Measurements from ENCODE around the gene ZNF644. TPM values are rescaled to one million over a fixed set of nuclear protein-coding genes. Genes with fewer than 3 reads are reported as not detected.
A peak's percentile ranks its signal among the peaks of the same experiment; 100 is the strongest.

The ZNF644 gene
- total RNA-seq, 1 experiment from 2014 or later, result 71.4 TPM

DNA sequence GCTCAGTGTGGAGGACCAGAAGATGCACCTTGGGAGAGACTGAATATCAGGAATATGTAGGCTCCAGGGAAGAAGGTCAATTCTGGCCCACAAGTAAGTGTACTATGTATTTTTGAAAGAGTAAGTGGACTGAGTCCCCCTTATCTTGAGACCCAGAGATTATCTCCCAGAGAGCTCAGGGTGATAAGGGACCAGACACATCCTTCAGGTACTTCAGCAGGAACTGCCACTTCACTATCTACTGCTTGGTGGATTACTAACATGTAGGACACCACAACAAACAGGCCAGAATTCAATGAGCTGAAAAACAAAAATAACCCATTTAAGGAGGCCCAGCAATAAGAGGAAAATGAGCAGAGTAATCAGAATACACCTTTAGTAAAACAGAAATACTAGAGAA is 119.2 kb downstream of the ZNF644 start:
- Mint-ChIP-seq H3K27ac (no peak overlapping the region), H3K9me3 (no peaks in the 10 kb centered on the region), H3K4me3 (no peak overlapping the region), H3K4me1 (peaks cover 8% of the 10 kb centered on the region), H3K27me3 (ENCODE audit: low read depth) (no peaks in the 10 kb centered on the region), H3K36me3 (peaks cover 11% of the 10 kb centered on the region)
- CTCF ChIA-PET, result no interaction called here
- DNase-seq (ENCODE audit: low spot score) (no peak), ATAC-seq (no peak)
- POLR2A ChIA-PET, result no interaction called here
- TF ChIP-seq NFE2L1 (CRISPR knock-in tag; IDR thresholded peaks at IDR 0.05) (no peak), PRRX2 (CRISPR knock-in tag; IDR thresholded peaks at IDR 0.05) (no peak), ESRRA (CRISPR knock-in tag; IDR thresholded peaks at IDR 0.05; ENCODE audit: borderline replicate concordance) (no peak), NR2C2 (CRISPR knock-in tag; IDR thresholded peaks at IDR 0.05) (no peak), GTF2I (CRISPR knock-in tag; conservative IDR thresholded peaks at IDR 0.05) (no peak), TCF7 (CRISPR knock-in tag; IDR thresholded peaks at IDR 0.05; ENCODE audit: low read depth) (no peak), GRHL2 (CRISPR knock-in tag; IDR thresholded peaks at IDR 0.05; ENCODE audit: insufficient replicate concordance, severe bottlenecking) (no peak), MXD4 (CRISPR knock-in tag; IDR thresholded peaks at IDR 0.05; ENCODE audit: borderline replicate concordance) (no peak), ZNF121 (CRISPR knock-in tag; IDR thresholded peaks at IDR 0.05) (no peak), KAT7 (CRISPR knock-in tag; IDR thresholded peaks at IDR 0.05; ENCODE audit: borderline replicate concordance) (no peak), SMAD4 (CRISPR knock-in tag; IDR thresholded peaks at IDR 0.05) (no peak), ELF4 (CRISPR knock-in tag; IDR thresholded peaks at IDR 0.05; ENCODE audit: low read depth) (no peak)
- TF ChIP-seq, protein P1, sequence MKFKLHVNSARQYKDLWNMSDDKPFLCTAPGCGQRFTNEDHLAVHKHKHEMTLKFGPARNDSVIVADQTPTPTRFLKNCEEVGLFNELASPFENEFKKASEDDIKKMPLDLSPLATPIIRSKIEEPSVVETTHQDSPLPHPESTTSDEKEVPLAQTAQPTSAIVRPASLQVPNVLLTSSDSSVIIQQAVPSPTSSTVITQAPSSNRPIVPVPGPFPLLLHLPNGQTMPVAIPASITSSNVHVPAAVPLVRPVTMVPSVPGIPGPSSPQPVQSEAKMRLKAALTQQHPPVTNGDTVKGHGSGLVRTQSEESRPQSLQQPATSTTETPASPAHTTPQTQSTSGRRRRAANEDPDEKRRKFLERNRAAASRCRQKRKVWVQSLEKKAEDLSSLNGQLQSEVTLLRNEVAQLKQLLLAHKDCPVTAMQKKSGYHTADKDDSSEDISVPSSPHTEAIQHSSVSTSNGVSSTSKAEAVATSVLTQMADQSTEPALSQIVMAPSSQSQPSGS (CRISPR knock-in tag; IDR thresholded peaks at IDR 0.05; ENCODE audit: borderline replicate concordance, low read depth), result no peak
- TF ChIP-seq, protein P2, sequence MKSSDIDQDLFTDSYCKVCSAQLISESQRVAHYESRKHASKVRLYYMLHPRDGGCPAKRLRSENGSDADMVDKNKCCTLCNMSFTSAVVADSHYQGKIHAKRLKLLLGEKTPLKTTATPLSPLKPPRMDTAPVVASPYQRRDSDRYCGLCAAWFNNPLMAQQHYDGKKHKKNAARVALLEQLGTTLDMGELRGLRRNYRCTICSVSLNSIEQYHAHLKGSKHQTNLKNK (CRISPR knock-in tag; IDR thresholded peaks at IDR 0.05), result no peak
- TF ChIP-seq, protein P3, sequence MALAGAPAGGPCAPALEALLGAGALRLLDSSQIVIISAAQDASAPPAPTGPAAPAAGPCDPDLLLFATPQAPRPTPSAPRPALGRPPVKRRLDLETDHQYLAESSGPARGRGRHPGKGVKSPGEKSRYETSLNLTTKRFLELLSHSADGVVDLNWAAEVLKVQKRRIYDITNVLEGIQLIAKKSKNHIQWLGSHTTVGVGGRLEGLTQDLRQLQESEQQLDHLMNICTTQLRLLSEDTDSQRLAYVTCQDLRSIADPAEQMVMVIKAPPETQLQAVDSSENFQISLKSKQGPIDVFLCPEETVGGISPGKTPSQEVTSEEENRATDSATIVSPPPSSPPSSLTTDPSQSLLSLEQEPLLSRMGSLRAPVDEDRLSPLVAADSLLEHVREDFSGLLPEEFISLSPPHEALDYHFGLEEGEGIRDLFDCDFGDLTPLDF (CRISPR knock-in tag; IDR thresholded peaks at IDR 0.05), result no peak
- TF ChIP-seq, protein P4, sequence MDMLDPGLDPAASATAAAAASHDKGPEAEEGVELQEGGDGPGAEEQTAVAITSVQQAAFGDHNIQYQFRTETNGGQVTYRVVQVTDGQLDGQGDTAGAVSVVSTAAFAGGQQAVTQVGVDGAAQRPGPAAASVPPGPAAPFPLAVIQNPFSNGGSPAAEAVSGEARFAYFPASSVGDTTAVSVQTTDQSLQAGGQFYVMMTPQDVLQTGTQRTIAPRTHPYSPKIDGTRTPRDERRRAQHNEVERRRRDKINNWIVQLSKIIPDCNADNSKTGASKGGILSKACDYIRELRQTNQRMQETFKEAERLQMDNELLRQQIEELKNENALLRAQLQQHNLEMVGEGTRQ (CRISPR knock-in tag; IDR thresholded peaks at IDR 0.05), result no peak
- TF ChIP-seq, protein P5, sequence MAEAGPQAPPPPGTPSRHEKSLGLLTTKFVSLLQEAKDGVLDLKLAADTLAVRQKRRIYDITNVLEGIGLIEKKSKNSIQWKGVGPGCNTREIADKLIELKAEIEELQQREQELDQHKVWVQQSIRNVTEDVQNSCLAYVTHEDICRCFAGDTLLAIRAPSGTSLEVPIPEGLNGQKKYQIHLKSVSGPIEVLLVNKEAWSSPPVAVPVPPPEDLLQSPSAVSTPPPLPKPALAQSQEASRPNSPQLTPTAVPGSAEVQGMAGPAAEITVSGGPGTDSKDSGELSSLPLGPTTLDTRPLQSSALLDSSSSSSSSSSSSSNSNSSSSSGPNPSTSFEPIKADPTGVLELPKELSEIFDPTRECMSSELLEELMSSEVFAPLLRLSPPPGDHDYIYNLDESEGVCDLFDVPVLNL (CRISPR knock-in tag; IDR thresholded peaks at IDR 0.05; ENCODE audit: borderline replicate concordance, low read depth), result no peak
- TF ChIP-seq, protein P6, sequence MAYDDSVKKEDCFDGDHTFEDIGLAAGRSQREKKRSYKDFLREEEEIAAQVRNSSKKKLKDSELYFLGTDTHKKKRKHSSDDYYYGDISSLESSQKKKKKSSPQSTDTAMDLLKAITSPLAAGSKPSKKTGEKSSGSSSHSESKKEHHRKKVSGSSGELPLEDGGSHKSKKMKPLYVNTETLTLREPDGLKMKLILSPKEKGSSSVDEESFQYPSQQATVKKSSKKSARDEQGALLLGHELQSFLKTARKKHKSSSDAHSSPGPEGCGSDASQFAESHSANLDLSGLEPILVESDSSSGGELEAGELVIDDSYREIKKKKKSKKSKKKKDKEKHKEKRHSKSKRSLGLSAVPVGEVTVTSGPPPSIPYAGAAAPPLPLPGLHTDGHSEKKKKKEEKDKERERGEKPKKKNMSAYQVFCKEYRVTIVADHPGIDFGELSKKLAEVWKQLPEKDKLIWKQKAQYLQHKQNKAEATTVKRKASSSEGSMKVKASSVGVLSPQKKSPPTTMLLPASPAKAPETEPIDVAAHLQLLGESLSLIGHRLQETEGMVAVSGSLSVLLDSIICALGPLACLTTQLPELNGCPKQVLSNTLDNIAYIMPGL (CRISPR knock-in tag; IDR thresholded peaks at IDR 0.05), result no peak

DNA sequence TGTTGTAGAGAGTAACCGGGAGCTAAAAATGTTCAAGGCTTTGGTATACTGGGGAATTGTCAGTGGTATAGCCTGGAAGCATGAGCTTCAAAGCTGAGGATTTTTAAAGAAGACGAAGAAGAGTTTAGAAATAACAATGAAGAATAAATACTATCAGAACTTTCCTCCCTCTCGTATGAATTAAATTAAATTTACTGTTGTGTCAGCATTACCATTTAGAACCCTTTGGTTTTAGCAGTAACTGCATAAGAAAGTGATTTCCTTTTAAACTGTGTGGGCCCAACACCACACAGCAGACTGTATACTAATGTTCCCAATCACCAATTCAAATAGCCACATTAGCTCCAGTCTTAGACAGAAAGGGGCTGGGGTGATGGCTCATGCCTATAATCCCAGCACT is 122.6 kb downstream of the ZNF644 start:
- H3K4me1 Mint-ChIP-seq, result peaks cover 8% of the 10 kb centered on the region
- POLR2A ChIA-PET, result no interaction called here

More for the DNA sequence above, 122.6 kb downstream of the ZNF644 start:
- Mint-ChIP-seq H3K27me3 (ENCODE audit: low read depth) (no peaks in the 10 kb centered on the region), H3K4me3 (no peak overlapping the region), H3K9me3 (no peaks in the 10 kb centered on the region), H3K36me3 (peaks cover 11% of the 10 kb centered on the region), H3K27ac (peak overlapping the region; percentile 13; the same call in 1 of the 2 replicates)
- ATAC-seq (no peak), DNase-seq (ENCODE audit: low spot score) (no peak)
- CTCF ChIA-PET, result interaction anchor here (0.9 kb wide), 1 partner anchor 178 kb away, joined by 3 read pairs; no protein-coding TSS in a partner anchor
- TF ChIP-seq, protein P7, sequence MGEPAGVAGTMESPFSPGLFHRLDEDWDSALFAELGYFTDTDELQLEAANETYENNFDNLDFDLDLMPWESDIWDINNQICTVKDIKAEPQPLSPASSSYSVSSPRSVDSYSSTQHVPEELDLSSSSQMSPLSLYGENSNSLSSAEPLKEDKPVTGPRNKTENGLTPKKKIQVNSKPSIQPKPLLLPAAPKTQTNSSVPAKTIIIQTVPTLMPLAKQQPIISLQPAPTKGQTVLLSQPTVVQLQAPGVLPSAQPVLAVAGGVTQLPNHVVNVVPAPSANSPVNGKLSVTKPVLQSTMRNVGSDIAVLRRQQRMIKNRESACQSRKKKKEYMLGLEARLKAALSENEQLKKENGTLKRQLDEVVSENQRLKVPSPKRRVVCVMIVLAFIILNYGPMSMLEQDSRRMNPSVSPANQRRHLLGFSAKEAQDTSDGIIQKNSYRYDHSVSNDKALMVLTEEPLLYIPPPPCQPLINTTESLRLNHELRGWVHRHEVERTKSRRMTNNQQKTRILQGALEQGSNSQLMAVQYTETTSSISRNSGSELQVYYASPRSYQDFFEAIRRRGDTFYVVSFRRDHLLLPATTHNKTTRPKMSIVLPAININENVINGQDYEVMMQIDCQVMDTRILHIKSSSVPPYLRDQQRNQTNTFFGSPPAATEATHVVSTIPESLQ (CRISPR knock-in tag; IDR thresholded peaks at IDR 0.05), result no peak
- TF ChIP-seq TCF7 (CRISPR knock-in tag; IDR thresholded peaks at IDR 0.05; ENCODE audit: low read depth), result no peak
- TF ChIP-seq FOXK1 (CRISPR knock-in tag; IDR thresholded peaks at IDR 0.05), result no peak
- TF ChIP-seq SMAD4 (CRISPR knock-in tag; IDR thresholded peaks at IDR 0.05), result no peak
- TF ChIP-seq, protein P8, sequence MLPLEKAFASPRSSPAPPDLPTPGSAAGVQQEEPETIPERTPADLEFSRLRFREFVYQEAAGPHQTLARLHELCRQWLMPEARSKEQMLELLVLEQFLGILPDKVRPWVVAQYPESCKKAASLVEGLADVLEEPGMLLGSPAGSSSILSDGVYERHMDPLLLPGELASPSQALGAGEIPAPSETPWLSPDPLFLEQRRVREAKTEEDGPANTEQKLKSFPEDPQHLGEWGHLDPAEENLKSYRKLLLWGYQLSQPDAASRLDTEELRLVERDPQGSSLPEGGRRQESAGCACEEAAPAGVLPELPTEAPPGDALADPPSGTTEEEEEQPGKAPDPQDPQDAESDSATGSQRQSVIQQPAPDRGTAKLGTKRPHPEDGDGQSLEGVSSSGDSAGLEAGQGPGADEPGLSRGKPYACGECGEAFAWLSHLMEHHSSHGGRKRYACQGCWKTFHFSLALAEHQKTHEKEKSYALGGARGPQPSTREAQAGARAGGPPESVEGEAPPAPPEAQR (CRISPR knock-in tag; IDR thresholded peaks at IDR 0.05), result no peak
- no peak for TF ChIP-seq ESRRA (CRISPR knock-in tag; IDR thresholded peaks at IDR 0.05; ENCODE audit: borderline replicate concordance)
- TF ChIP-seq NFATC4 (CRISPR knock-in tag; IDR thresholded peaks at IDR 0.05), result no peak
- TF ChIP-seq, protein P9, sequence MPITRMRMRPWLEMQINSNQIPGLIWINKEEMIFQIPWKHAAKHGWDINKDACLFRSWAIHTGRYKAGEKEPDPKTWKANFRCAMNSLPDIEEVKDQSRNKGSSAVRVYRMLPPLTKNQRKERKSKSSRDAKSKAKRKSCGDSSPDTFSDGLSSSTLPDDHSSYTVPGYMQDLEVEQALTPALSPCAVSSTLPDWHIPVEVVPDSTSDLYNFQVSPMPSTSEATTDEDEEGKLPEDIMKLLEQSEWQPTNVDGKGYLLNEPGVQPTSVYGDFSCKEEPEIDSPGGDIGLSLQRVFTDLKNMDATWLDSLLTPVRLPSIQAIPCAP (CRISPR knock-in tag; IDR thresholded peaks at IDR 0.05), result no peak
- no peak for TF ChIP-seq FOXJ3 (CRISPR knock-in tag; IDR thresholded peaks at IDR 0.05; ENCODE audit: borderline replicate concordance)

All from WTC11 (cell line).